SKM-1 (cell line): ENCODE results near the gene FCN1.

Source experiments
- DNase-seq: peaks from one replicate; lab custom pipeline; 2025; ENCODE audit not compliant: unreplicated experiment; lab: John Stamatoyannopoulos, UW

The FCN1 gene

GRCh38 chr9:134879664-134880483 lies 37.8 kb downstream of the FCN1 start:
- no peak for DNase-seq

GRCh38 chr9:134877541-134877940 lies 40.2 kb downstream of the FCN1 start:
- DNase-seq: no peak

GRCh38 chr9:134875371-134875770 lies 42.3 kb downstream of the FCN1 start:
- DNase-seq: no peak

- DNase-seq: no peak
These were observed 45.1 kb downstream of the FCN1 start for GRCh38 chr9:134872482-134873231.

- DNase-seq: no peak
These were observed 45.9 kb downstream of the FCN1 start for GRCh38 chr9:134871697-134872340.

- no peak for DNase-seq
These were observed 46.7 kb downstream of the FCN1 start for GRCh38 chr9:134870746-134871662.

- no peak for DNase-seq
These were observed 47.4 kb downstream of the FCN1 start for GRCh38 chr9:134870301-134870694.

GRCh38 chr9:134869554-134870300 lies 48.0 kb downstream of the FCN1 start:
- no peak for DNase-seq

- no peak for DNase-seq
These were observed 48.8 kb downstream of the FCN1 start for GRCh38 chr9:134868751-134869553.

GRCh38 chr9:134867917-134868750 lies 49.6 kb downstream of the FCN1 start:
- no peak for DNase-seq

- no peak for DNase-seq
These were observed 52.9 kb downstream of the FCN1 start for GRCh38 chr9:134864821-134865190.

GRCh38 chr9:134863941-134864820 lies 53.5 kb downstream of the FCN1 start:
- DNase-seq: no peak

- DNase-seq: no peak
These were observed 54.3 kb downstream of the FCN1 start for GRCh38 chr9:134863306-134863902.

- DNase-seq: no peak
These were observed 55.9 kb downstream of the FCN1 start for GRCh38 chr9:134861595-134862334.

GRCh38 chr9:134860510-134860909 lies 57.2 kb downstream of the FCN1 start:
- no peak for DNase-seq

GRCh38 chr9:134858051-134858841 lies 59.5 kb downstream of the FCN1 start:
- DNase-seq: no peak
